Smooth muscle cell of the pulmonary artery (primary cell): ENCODE results near the gene EMC6. TPM values are rescaled to one million over a fixed set of nuclear protein-coding genes. Genes with fewer than 3 reads are reported as not detected.

Source experiments
- total RNA-seq: library from RNA; depleted of rRNA; stranded (reverse); fragments of >200 nt; gene quantifications from 2 replicates; pipeline ENCODE4 v1.2.3, GENCODE V29; 2014

The EMC6 gene
- total RNA-seq, result 10.2 and 11.0 TPM in 2 replicates

GRCh38 chr17:3668279-3669084, at the start of gene EMC6, which contains the start of gene TAX1BP3:
Gene EMC6, plus strand, starts transcription at chr17:3668812. Its CDS starts 335 bp downstream, at chr17:3669147.
Gene TAX1BP3, minus strand, starts transcription at chr17:3668578. Its CDS starts 52 bp downstream, at chr17:3668526.

GRCh38 chr17:3636154-3636907, 32.3 kb upstream of the EMC6 start, which contains the start of the genes CTNS and SHPK:
Gene CTNS, plus strand, starts transcription at chr17:3636760. Its CDS starts 3,447 bp downstream, at chr17:3640207.
Gene SHPK, minus strand, starts transcription at chr17:3636250. Its CDS starts 31 bp downstream, at chr17:3636219.

GRCh38 chr17:3695723-3696411, 27.3 kb downstream of the EMC6 start, which contains the start of gene P2RX5:
Gene P2RX5, minus strand, starts transcription at chr17:3696155. Its CDS starts 150 bp downstream, at chr17:3696005.

Other genes starting within 250 kb of the EMC6 start
- 0.07 TPM in 1 of 2 replicates, not detected in the other for gene OR1E2, start 235.0 kb upstream of the EMC6 start, total RNA-seq
- gene SPATA22, start 197.0 kb upstream of the EMC6 start, total RNA-seq, result 0.13 and 0.26 TPM in 2 replicates
- 0.07 and 1.2 TPM in 2 replicates for gene ASPA, start 192.8 kb upstream of the EMC6 start, total RNA-seq
- 1.4 and 2.3 TPM in 2 replicates for gene TRPV3, start 111.0 kb upstream of the EMC6 start, total RNA-seq
- gene TRPV1, start 59.4 kb upstream of the EMC6 start, total RNA-seq, result 2.0 and 2.8 TPM in 2 replicates
- gene SHPK, start 32.6 kb upstream of the EMC6 start, total RNA-seq, result 8.4 and 10.2 TPM in 2 replicates
- gene CTNS, start 32.1 kb upstream of the EMC6 start, total RNA-seq, result 24.6 and 31.3 TPM in 2 replicates
- gene TAX1BP3, start 234 bp upstream of the EMC6 start, total RNA-seq, result 159 and 217 TPM in 2 replicates
- gene P2RX5, start 27.3 kb downstream of the EMC6 start, total RNA-seq, result 0.85 and 7.1 TPM in 2 replicates
- gene HASPIN, start 55.1 kb downstream of the EMC6 start, total RNA-seq, result 1.1 and 1.9 TPM in 2 replicates
- 10.4 and 12.4 TPM in 2 replicates for gene ITGAE, start 132.4 kb downstream of the EMC6 start, total RNA-seq
- 17.4 and 20.1 TPM in 2 replicates for gene NCBP3, start 177.4 kb downstream of the EMC6 start, total RNA-seq
- 6.6 and 11.2 TPM in 2 replicates for gene CAMKK1, start 224.2 kb downstream of the EMC6 start, total RNA-seq
- 0.30 and 0.65 TPM in 2 replicates for gene P2RX1, start 247.7 kb downstream of the EMC6 start, total RNA-seq